OCI-M1 (cell line): ENCODE data around the gene IL34.
"Not testable (repeated sequence)": the region's sequence is repeated elsewhere in the genome, so short reads cannot be mapped to it uniquely, and the experiment has no call there.

Experiments
- DNase-seq: peaks from one replicate; lab custom pipeline; 2025; lab: John Stamatoyannopoulos, UW

IL34 gene

DNA sequence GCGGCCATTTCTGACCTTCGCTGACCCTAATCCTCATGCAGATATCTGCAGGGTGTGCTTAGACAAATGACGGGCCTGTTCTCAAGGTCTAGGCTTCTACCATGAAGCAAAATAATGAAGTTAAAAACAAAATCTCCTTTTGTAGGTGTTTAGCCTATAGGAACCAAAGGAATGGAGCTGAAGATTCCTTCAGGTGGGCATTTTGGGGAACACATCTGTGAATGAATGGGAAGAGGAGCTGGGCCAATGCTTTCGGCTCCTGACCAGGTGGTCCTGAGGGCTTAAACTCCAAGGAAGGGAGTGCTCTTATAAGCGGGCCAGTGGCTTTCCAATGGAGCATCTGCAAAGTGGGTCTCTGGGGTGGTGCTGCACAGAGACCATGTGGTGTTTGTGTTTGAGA, 14.1 kb upstream of the IL34 start:
- no peak for DNase-seq

DNA sequence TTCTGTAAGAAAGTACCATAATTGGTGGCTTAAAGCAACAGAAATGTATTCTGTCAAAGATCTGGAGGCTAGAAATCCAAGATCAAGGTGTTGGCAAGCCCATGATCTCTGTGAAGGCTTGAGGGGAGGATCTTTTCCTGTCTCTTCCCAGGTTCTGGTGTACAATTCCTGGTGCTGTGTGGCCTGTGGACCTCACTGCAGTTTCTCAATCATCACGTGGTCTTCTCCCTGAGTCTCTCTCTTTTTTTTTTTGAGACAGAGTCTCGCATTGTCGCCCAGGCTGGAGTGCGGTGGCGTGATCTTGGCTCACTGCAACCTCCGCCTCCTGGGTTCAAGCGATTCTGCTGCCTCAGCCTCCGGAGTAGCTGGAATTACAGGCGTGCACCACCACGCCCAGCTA, 12.7 kb upstream of the IL34 start:
- not testable (repeated sequence) for DNase-seq

DNA sequence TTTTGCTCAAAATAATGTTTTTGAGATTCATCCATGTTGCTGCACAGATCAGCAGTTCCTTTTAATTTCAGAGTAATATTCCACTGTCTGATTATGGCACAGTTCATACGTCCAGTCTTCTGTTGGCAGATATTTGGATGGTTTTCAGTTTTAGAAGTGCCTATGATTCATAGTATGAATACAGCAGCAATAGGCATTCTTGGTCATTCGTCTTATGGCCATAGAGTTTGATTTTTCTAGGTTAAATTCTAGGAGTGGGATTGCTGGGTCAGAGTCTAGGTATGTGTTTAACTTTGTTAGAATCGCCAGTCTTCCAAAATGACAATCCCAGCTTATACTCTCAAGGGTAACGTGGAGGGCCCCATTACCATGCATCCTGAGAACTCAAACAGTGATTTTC, 11.5 kb upstream of the IL34 start:
- DNase-seq, result no peak

DNA sequence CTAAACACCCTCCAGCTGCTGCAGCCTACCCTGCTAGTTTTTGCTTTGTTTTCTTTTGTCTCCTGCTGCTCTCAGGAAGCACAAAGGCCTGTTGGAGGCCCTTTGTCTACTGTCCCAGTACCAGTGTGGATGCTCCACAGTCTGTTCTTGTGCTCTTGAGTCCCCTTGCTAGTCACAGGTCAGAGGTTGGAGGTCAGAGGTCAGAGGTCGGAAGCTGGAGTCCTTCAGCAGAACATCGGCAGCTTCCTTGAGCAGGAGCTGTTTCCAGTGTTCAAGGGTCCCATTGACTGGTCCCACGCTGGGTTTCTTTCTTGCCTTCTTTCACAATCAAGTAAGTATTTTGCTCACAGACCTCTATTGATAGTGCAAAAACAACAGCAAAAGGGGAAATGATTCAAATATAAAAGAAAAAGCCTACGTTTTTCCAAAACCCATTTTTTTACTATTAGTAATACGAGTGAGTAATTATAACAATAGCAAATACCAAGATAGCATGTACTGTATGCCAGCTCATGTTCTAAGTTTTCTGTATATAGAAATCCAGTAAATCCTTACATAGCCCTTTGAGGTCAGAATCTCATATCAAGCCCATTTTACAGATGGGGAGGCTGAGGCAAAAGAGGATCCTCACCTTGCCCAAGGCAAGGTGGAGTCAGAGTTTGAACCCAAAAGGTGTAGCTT, 10.9 kb upstream of the IL34 start:
- DNase-seq, result no peak

DNA sequence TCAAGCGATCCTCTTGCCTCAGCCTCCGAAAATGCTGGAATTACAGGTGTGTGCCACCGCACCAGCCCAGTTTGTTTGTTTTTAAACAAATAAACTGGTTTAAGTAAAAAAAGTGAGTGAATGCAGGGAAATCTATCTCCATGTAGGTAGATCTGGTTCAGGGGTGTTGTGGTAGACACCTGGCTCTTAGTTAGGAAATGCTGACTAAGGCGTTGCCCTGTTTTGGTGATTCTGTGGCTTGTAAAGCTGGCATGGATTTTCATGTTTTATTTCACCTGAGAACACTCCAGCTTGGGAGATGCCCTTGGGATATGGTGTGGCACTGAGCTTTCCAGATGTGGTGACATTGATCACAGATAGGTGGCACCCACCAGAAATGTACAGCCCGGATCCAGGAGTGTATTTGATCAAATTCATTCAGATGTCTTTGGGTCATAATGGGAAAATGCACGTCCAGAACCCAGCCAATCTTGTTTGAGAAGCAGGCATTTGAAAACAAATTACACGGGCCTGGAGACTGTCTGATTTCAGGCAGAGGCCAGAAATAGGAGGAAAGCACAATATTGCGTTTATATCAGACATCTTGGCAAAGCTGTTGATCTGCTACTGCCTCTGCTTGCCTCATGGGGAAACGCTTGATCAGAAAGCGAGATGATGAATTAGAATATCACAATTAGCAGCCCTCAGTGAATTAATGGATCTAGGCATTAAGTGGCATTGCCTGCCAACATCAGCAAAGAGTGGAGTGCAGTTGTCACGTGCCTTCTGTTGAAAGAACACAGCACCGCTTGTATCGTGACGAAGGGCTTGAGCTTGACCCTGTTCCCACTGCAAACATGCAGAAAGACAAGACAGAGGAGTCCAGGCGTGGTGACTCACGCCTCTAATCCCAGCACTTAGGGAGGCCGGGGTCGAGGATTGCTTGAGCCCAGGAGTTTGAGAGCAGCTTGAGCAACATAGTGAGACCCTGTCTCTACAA, 7.3 kb upstream of the IL34 start:
- no peak for DNase-seq

DNA sequence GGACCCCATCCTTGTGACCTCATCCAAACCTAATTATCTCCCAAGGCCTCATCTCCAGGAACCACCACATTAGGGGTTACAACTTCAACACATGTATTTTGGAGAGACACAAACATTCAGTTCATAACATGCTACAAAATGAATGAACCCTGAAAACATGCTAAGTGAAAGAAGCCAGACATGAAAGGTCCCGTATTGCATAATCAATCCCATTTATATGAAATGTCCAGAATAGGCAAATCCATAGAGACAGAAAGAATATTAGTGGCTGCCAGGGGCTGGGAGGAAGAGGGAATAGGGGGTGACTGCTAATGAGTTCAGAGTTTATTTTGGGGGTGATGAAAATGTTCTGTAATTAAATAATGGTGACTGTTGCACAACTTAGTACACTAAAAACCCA, 3.7 kb upstream of the IL34 start:
- no peak for DNase-seq

DNA sequence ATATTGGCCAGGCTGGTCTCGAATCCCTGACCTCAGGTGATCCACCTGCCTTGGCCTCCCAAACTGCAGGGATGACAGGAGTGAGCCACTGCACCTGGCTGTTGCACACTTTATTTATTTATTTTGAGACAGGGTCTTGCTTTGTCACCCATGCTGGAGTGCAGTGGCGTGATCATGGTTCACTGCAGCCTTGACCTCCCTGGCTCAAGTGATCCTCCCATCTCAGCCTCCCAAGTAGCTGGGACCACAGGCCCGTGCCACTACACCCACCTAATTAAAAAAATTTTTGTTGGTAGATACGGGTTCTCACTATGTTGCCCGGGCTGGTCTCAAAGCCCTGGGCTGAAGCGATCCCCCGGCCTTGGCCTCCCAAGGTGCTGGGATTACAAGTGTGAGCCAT, 3.1 kb upstream of the IL34 start:
- not testable (repeated sequence) for DNase-seq

DNA sequence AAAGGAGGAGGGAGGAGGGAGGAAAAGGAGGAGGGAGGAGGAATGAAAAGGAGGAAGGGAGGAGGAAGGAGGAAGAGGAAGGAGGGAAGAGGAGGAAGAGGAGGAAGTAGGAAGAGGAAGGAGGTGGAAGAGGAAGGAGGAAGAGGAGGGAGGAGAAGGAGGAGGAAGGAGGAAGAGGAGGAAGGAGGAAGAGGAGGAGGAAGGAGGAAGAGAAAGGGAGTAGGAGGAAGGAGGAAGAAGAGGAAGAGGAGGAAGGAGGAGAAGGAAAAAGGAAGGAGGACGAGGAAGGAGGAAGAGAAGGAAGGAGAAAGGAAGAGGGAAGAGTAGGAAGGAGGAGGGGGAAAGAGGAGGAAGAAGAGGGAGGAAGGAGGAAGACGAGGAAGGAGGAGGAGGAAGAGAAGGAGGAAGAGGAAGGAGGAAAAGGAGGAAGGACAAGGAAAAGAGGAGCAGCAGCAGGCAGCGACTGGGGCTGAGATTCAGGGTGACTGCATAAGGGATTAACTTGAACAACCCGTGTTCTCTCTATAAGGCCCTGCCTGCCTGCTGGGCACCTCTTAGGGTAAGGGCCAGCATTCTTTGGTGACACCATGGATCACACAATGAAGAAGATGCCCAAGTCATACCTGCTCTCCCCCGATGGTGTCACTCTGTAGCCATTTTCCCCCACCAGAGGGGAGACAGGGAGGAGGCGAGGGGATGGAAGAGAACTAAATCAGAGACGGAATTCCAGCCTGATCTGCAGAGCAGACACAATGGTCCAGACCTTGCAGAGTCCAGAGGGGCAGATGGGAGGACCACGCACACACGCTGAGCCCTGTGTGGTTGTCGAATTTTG, 1.4 kb upstream of the IL34 start:
- DNase-seq, result no peak

DNA sequence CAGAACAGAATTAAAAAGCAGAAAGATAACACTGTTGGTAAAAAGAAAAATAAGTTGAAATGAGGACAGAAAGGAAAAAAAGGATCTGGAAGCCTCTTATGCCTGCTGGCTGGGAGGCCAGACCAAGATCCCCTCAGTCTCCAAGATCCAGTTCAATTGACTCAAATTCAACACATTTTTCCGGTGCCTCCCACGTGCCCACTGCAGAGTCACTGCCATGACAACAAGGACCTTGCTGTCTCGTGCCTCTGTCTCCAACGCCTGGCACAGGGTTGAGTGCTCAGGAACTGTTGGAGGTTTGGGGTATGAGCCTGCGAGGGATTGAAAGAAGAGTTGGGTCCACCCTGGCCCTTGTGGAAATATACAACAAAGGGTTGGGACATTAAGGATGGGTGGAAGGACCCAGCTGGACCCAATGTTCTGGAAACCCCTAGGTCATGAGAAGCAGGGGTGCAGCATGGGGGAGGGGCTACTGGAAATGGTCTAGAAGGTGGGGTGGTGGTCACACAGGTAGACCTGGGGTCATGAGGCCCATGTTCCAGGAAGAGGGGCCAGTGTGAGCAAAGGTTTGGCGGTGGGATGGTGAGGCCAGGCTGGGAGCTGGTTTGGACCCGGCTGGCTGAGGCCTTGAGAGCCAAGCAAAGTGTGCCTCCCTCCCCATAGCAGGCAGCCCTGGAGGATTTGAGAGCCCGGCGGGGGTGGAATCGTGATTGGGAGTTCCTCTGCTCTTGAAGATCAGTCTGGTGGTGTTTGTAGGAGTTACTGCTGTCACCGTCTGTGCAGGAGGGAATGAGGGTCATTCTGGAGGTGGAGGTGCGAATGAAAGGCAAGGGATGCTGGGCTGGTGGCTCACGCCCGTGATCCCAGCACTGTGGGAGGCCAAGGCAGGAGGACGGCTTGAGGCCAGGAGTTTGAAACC, 1.3 kb downstream of the IL34 start:
- no peak for DNase-seq

DNA sequence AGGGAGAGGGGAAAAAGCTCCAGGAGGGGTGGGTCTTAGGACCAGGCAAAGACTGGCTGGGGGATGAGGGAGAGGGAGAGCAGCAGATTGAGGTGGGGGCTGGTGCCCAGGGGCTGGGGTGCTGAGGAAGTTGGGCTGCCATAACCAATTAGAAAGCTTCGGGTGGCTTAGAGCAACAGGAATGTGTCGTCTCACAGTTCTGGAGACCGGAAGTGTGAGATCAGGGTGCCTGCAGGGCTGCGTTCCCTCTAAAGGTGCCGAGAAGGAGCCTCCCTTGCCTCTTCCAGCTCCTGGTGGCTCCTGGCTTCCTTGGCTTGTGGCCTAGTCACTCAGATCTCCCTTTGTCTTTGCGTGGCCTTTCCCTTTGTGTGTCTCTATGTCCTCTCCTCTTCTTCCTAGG, 2.2 kb downstream of the IL34 start:
- DNase-seq, result no peak

DNA sequence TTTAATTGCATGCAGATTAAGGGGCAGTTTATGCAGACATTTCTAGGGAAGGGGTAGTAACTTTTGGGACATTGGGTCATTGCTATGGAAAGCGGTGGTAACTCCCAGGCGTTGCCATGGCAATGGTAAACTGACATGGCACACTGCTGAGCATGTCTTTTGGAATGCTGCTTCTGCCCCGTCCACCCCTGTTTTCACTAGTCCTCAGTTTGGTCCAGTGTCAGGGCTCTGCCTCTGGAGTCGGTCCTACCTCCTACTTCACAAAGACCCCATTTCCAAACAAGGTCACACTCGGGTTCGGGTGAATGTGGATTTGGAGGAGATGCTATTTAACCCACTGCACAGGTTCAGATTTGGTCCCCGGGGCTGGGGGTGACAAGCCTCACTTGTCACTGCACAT, 2.9 kb downstream of the IL34 start:
- no peak for DNase-seq

DNA sequence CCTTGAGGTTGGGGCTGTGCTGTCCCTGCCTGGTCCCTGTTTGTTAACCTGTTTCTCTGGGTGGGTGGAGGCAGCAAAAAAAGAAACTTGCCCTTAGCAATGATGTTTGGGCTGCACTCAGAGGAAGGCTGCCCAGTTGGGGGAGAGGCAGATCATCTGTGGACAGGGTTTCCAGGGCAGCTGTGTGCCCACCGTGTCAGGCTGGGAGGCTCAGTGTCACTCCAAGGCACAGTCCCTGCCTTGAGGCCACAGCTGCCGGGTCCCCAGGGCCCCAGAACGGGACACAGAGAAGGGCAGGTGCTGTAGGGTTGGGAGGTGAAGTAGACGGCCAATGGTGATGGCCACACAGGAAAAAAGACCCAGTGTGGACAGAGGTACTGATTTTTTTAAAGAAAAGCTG, 3.9 kb downstream of the IL34 start:
- DNase-seq, result no peak

DNA sequence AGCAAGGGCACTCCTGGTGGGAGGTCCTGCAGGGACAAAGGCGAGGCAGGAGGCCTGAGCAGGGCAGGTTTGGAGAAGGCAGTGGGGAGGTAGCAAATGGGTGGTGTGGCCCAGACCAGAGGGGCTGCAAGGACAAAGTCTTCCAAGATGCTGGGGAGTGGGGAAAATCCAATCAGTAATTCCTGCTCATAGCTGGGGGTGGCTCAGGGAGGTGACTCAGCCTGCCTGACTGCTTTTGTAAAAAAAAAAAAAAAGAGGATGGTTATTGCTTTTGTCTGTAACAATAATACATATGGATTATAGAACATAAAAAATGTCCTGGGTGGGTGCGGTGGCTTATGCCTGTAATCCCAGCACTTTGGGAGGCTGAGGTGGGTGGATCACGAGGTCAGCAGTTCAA, 5.2 kb downstream of the IL34 start:
- no peak for DNase-seq

DNA sequence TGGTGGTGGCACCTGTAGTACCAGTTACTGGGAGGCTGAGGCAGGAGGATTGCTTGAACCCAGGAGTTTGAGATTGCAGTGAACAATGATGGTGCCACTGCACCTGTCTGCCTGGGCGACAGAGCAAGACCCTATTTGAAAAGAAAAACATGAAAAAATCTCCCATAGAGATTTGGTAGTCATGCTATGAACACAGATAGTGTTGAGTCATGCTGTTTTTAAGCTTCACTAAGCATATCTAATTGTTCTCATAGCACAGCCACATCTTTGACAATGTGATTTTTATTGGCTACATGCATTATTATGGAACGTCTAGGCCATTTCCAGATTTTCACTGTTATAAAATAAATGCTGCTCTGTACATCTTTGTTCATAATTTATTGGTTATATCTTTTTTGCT, 6.0 kb downstream of the IL34 start:
- DNase-seq, result peak; percentile 5

DNA sequence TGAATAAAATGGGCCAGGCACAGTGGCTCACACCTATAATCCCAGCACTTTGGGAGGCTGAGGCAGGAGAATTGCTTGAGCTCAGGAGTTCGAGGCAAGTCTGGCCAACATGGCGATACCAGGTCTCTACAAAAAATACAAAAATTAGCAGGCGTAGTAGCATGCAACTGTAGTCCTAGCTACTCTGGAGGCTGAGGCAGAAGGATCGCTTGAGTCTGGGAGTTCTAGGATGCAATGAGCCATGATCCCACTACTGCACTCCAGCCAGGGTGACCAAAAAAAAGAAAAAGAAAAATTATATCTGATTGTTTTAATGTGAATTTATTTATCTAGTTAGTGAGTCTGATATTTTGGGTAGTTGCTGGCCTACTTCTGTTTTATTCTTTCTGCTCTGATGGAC, 7.0 kb downstream of the IL34 start:
- DNase-seq, result no peak

DNA sequence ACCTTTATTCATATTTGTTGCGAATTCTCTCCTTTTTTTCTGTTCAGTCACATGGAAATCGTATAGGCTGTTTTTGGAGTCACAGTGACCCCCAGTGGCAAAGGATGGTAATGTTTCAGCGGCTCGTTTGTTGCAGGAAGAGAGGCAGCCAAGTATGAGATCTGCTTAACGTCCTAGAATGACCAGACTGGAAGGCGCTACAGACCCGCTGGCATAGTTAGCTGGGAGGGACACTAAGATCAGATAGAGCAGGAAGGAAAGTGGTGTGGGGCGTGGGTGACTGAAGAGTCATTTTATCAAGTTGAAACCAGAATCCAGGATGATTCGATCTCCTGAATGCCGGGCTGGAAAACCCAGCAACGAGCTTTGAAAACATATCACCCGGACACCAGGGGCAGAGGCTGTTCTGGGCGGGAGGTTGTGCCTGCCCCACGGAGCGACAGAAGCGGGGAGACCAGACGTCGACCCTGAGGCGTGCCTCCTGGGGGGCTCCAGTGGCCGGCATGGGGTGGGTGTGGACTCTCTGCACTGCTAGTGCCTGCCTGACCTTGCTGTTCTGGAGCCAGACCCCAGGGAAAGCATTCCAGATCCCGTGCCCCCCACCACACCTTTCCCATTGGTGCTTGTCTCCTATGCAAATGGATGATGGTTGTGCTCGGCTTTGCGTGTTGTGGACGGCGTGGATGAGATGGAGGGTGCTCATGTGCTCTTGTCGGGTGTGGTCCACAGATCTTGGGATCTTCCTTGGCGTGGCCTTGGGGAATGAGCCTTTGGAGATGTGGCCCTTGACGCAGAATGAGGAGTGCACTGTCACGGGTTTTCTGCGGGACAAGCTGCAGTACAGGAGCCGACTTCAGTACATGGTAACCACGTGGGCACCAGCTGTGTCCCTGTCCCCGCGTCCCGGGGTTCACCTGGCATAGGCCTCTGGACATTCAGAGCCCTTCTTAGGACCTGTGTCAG, 7.7 kb downstream of the IL34 start:
- DNase-seq, result peak; percentile 95

DNA sequence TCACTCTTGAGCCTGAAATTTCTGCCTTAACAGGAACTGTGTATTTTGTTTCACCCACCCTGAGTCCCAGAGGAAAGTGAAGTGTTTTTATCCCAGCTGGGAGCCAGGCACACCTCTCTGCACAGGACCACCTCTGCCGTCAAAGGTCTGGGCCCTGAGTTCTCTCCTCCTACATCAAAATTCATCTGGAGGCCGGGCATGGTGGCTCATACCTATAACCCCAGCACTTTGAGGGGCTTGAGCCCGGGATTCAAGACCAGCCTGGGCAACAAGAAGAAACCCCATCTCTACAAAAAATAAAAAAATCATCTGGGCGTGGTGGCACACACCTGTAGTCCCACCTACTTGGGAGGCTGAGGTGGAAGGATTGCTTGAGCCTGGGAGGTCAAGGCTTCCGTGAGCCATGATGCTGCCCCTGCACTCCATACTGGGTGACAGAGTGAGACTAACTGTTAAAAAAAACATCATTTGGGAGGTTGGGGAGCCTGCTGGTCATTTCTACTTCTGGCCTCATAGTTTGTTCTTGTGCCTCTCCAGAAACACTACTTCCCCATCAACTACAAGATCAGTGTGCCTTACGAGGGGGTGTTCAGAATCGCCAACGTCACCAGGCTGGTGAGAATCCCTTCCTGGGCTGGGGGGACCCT, 9.8 kb downstream of the IL34 start:
- no peak for DNase-seq

DNA sequence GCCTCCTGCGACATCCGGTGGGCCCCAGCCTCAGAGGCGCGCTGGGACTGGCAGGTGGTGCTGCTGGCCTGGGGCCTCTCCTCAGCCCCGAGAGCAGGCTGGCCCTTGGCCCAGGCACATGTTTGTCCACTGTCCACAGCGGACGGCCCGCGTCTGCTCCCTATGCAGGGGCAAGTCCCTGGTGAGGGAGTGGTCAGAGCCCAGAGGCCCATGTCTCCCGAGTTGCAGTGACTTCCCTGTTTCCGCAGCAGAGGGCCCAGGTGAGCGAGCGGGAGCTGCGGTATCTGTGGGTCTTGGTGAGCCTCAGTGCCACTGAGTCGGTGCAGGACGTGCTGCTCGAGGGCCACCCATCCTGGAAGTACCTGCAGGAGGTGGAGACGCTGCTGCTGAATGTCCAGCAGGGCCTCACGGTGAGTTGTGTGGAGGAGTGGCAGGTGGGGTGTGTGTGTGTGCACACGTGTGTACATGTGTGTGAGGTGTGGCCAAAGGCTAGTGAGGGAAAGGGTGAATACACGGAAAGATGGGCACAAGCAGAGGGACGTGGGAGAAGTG, 10.4 kb downstream of the IL34 start:
- DNase-seq, result no peak

DNA sequence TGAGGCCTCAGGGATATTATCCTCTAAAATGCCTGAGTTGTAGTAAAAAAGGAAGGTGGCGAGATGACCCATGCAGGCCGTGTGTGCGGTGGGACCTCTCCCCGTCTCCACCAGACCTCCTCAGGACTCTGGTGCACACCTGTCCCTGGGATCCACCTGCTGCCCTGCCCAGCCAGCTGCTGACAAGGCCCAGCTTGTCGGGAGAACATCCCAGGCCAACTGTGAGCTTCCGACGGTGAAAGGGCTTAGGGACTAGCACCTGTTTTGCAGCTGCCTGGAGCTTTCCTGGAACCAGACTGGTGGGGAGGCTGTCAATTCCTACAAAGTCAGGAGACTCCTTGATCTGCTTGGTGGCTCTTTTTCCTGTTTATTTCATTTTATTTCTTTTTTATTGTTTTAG, 11.6 kb downstream of the IL34 start:
- no peak for DNase-seq
